Liver (tissue), 9 donors: ENCODE results near the gene GNB1. TPM values are rescaled to one million over a fixed set of nuclear protein-coding genes. Genes with fewer than 3 reads are reported as not detected.

Experiments used
- DNase-seq: peaks from one replicate; pipeline ENCODE4 v3.0.0-alpha.2; 2017; ENCODE audit warnings: low spot score
- H3K27ac ChIP-seq, 2 donors: one replicate each; pipeline ENCODE4 v1.7.0; 2013; ENCODE audit warnings: inconsistent platforms in 2 of 2, low read length in 2 of 2, control low read depth in 1 of 2, low read depth in 1 of 2, mild to moderate bottlenecking in 1 of 2
- H3K27me3 ChIP-seq, 4 donors: one replicate each; pipeline versions ENCODE4 v1.6.1 to v1.7.0; 2013; ENCODE audit warnings: low read length in 3 of 4, inconsistent platforms in 1 of 4, mild to moderate bottlenecking in 1 of 4, moderate library complexity in 1 of 4; ENCODE audit not compliant: control insufficient read depth in 4 of 4, insufficient read depth in 4 of 4
- H3K36me3 ChIP-seq, 4 donors: one replicate each; pipeline versions ENCODE4 v1.6.1 to v1.7.0; 2013; ENCODE audit warnings: low read length in 3 of 4, mild to moderate bottlenecking in 3 of 4, low read depth in 1 of 4, moderate library complexity in 1 of 4; ENCODE audit not compliant: control insufficient read depth in 4 of 4, insufficient read depth in 3 of 4
- H3K4me1 ChIP-seq, 4 donors: one replicate each; pipeline versions ENCODE4 v1.6.1 to v1.7.0; 2013; ENCODE audit warnings: low read length in 3 of 4, mild to moderate bottlenecking in 3 of 4, moderate library complexity in 1 of 4; ENCODE audit not compliant: control insufficient read depth in 4 of 4, insufficient read depth in 4 of 4
- H3K4me3 ChIP-seq, 3 donors: one replicate each; pipeline versions ENCODE4 v1.6.1 to v1.7.0; 2013; ENCODE audit warnings: low read length in 3 of 3, control low read depth in 1 of 3, low read depth in 1 of 3, mild to moderate bottlenecking in 1 of 3
- H3K9ac ChIP-seq, 2 donors: one replicate each; pipeline ENCODE4 v1.7.0; 2013; ENCODE audit warnings: low read length in 2 of 2, mild to moderate bottlenecking in 2 of 2, moderate library complexity in 2 of 2, control low read depth in 1 of 2, low read depth in 1 of 2
- H3K9me3 ChIP-seq, 4 donors: one replicate each; pipeline versions ENCODE4 v1.6.1 to v1.7.0; 2013; ENCODE audit warnings: low read length in 3 of 4; ENCODE audit not compliant: control insufficient read depth in 4 of 4
- EGR1 ChIP-seq, 2 donors: IDR thresholded peaks; 2 replicates each; pipeline ENCODE4 v1.6.1; 2016 to 2018; ENCODE audit warnings: antibody characterized with exemption in 2 of 2, low read depth in 2 of 2
- FOXA1 ChIP-seq: IDR thresholded peaks from 2 replicates; pipeline ENCODE4 v1.6.1; 2016; ENCODE audit warnings: antibody characterized with exemption
- GABPA ChIP-seq, 2 donors: IDR thresholded peaks in 1 of 2; conservative IDR thresholded peaks in 1 of 2; 2 replicates each; pipeline ENCODE4 v1.6.1; 2016; ENCODE audit warnings: antibody characterized with exemption in 2 of 2, mild to moderate bottlenecking in 1 of 2, moderate library complexity in 1 of 2
- HNF4A ChIP-seq, 2 donors: conservative IDR thresholded peaks; 2 replicates each; pipeline ENCODE4 v1.6.1; 2016; ENCODE audit warnings: antibody characterized with exemption in 2 of 2, mild to moderate bottlenecking in 2 of 2
- JUND ChIP-seq, 2 donors: IDR thresholded peaks; 2 replicates each; pipeline ENCODE4 v1.6.1; 2016; ENCODE audit warnings: antibody characterized with exemption in 2 of 2
- NR2F2 ChIP-seq: IDR thresholded peaks from 2 replicates; pipeline ENCODE4 v1.6.1; 2016; ENCODE audit warnings: antibody characterized with exemption
- RAD21 ChIP-seq, 2 donors: IDR thresholded peaks; 2 replicates each; pipeline ENCODE4 v1.6.1; 2016; ENCODE audit warnings: antibody characterized with exemption in 2 of 2, mild to moderate bottlenecking in 2 of 2
- RXRA ChIP-seq, 2 donors: IDR thresholded peaks; 2 replicates each; pipeline ENCODE4 v1.6.1; 2017 to 2018; ENCODE audit warnings: antibody characterized with exemption in 2 of 2, mild to moderate bottlenecking in 1 of 2
- SP1 ChIP-seq: IDR thresholded peaks from 2 replicates; pipeline ENCODE4 v1.6.1; 2018; ENCODE audit warnings: antibody characterized with exemption, mild to moderate bottlenecking
- TAF1 ChIP-seq: conservative IDR thresholded peaks from 2 replicates; pipeline ENCODE4 v1.6.1; 2016; ENCODE audit warnings: antibody characterized with exemption, mild to moderate bottlenecking
- YY1 ChIP-seq: IDR thresholded peaks from 2 replicates; pipeline ENCODE4 v1.6.1; 2016; ENCODE audit warnings: antibody characterized with exemption, mild to moderate bottlenecking
- WGBS: extraction: QIAGEN DNeasy Blood & Tissue Kit; methylation state at CpG from one replicate; pipeline ENCODE4 v1.1.7; 2013; 5-methylcytosine and 5-hydroxymethylcytosine counted together
- polyA plus RNA-seq, 2 donors: library from polyadenylated mRNA; stranded (reverse) in 1 of 2; unstranded in 1 of 2; fragments of 200-250 nt in 1 of 2; fragments of >200 nt in 1 of 2; fragmentation: Nextera tagmentation in 1 of 2; extraction: Ambion mirVana in 1 of 2; gene quantifications; one replicate each; pipeline versions ENCODE4 v1.2.1 to v1.2.3, GENCODE V29; 2013 to 2015
- total RNA-seq, 2 donors: library from RNA; depleted of rRNA; stranded (reverse); fragments of >200 nt; gene quantifications; one replicate each; pipeline ENCODE4 v1.2.3, GENCODE V29; 2014
- TF ChIP-seq, protein P1 (sequence below): fragments of 150-350 bp; IDR thresholded peaks from 2 replicates; pipeline ENCODE4 v1.5.1; 2017; ENCODE audit warnings: improper control_type of control experiment, low read depth, low read length; ENCODE audit not compliant: missing input control
- TF ChIP-seq, protein P2 (sequence below): IDR thresholded peaks from 2 replicates; pipeline ENCODE4 v1.6.1; 2016; ENCODE audit warnings: antibody characterized with exemption
- TF ChIP-seq, protein P3 (sequence below): IDR thresholded peaks from 2 replicates; pipeline ENCODE4 v1.6.1; 2016; ENCODE audit warnings: antibody characterized with exemption
- donor health status: healthy.
- donor health status: healthy.
- donor health status: healthy.
- donor health status: healthy.
- donor health status: healthy.

GNB1 gene
- total and polyA plus RNA-seq, 4 donors, result 22.3 to 68.5 (median 52.7) TPM

DNA sequence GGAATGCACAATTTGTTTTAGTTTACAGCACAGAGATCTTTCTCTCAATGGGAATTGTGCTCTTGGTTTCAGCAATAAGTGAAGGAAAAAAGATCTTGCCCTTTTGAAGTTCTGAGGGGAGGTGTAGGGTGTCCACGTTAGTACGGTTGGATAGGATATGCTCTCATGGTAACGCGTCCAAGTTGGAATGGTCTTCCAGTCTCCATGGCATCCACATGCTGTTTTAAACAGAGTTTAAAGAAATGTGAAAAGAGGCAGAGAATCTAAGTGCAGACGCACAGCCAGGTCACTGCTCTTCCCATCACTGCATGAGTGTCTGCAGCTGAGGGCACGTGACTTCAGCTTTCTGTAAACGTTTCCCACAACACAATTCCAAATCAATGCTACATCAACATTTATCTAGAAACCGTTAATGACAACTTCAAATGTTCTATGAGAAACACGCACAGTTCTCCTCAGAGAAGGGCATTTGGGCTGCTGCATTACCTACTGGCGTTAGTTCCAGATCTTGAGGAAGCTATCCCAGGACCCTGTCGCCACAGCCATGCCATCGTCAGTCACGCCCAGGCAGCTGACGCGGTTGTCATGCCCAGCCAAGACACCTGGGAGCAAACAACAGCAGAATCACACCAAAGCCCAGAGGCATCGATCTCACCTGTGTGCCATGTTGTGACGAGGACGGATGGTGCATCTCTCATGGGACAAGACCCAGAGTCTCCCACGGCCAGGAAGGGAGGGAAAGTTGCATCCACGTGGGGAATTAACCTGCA lies 103.9 kb downstream of the GNB1 start:
- 89% methylated on average over 20 of the region's 20 CpGs for WGBS
- Histone ChIP-seq H3K9me3 (no peaks in the 10 kb centered on the region), H3K9ac (no peak overlapping the region), H3K27ac (no peak overlapping the region), H3K36me3 (peaks cover 10 to 59% (median 41%) of the 10 kb centered on the region in 4 donors), H3K4me1 (peaks cover 4 to 16% (median 13%) of the 10 kb centered on the region in 4 donors), H3K27me3 (no peaks in the 10 kb centered on the region), H3K4me3 (no peak overlapping the region)
- no peak for DNase-seq
- TF ChIP-seq HNF4A (conservative IDR thresholded peaks at IDR 0.05) (no peak), RXRA (IDR thresholded peaks at IDR 0.05) (no peak), YY1 (no peak), TAF1 (no peak), JUND (IDR thresholded peaks at IDR 0.05) (no peak), EGR1 (IDR thresholded peaks at IDR 0.05; ENCODE audit: low read depth in 2 of 2) (no peak), GABPA (IDR thresholded peaks at IDR 0.05 in 1 of 2, conservative IDR thresholded peaks at IDR 0.05 in 1 of 2) (no peak), FOXA1 (no peak)
- TF ChIP-seq, protein P1, sequence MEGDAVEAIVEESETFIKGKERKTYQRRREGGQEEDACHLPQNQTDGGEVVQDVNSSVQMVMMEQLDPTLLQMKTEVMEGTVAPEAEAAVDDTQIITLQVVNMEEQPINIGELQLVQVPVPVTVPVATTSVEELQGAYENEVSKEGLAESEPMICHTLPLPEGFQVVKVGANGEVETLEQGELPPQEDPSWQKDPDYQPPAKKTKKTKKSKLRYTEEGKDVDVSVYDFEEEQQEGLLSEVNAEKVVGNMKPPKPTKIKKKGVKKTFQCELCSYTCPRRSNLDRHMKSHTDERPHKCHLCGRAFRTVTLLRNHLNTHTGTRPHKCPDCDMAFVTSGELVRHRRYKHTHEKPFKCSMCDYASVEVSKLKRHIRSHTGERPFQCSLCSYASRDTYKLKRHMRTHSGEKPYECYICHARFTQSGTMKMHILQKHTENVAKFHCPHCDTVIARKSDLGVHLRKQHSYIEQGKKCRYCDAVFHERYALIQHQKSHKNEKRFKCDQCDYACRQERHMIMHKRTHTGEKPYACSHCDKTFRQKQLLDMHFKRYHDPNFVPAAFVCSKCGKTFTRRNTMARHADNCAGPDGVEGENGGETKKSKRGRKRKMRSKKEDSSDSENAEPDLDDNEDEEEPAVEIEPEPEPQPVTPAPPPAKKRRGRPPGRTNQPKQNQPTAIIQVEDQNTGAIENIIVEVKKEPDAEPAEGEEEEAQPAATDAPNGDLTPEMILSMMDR, result no peak
- TF ChIP-seq, protein P2, sequence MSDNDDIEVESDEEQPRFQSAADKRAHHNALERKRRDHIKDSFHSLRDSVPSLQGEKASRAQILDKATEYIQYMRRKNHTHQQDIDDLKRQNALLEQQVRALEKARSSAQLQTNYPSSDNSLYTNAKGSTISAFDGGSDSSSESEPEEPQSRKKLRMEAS, result no peak
- TF ChIP-seq, protein P3, sequence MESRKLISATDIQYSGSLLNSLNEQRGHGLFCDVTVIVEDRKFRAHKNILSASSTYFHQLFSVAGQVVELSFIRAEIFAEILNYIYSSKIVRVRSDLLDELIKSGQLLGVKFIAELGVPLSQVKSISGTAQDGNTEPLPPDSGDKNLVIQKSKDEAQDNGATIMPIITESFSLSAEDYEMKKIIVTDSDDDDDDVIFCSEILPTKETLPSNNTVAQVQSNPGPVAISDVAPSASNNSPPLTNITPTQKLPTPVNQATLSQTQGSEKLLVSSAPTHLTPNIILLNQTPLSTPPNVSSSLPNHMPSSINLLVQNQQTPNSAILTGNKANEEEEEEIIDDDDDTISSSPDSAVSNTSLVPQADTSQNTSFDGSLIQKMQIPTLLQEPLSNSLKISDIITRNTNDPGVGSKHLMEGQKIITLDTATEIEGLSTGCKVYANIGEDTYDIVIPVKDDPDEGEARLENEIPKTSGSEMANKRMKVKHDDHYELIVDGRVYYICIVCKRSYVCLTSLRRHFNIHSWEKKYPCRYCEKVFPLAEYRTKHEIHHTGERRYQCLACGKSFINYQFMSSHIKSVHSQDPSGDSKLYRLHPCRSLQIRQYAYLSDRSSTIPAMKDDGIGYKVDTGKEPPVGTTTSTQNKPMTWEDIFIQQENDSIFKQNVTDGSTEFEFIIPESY, result no peak

DNA sequence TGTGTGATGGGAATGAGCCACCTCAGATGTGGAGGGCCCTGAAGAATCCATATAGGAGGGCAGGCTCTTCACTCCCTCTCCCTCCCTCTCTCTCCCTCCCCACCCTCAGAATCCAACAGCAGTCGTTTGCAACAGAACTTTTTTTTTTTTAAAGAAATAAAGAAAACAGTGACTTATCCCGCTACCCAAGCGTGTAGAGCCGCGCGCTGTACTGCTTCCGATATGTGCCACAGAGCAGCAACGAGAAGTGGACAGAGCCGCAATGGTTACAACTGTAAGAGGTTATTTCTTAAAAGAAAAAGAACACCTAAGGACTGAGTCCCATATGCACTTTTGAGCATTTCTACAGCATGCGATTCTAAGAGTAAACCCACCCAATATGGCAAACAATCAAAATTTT lies 105.2 kb downstream of the GNB1 start:
- H3K36me3 ChIP-seq, result peaks cover 9 to 54% (median 39%) of the 10 kb centered on the region in 4 donors
- TF ChIP-seq SP1, result no peak
- TF ChIP-seq RXRA (IDR thresholded peaks at IDR 0.05), result no peak
- TF ChIP-seq, protein P1, result no peak
- TF ChIP-seq GABPA (IDR thresholded peaks at IDR 0.05 in 1 of 2, conservative IDR thresholded peaks at IDR 0.05 in 1 of 2), result no peak
- TF ChIP-seq EGR1 (IDR thresholded peaks at IDR 0.05; ENCODE audit: low read depth in 2 of 2), result no peak
- TF ChIP-seq YY1, result no peak
- no peak for TF ChIP-seq RAD21 (IDR thresholded peaks at IDR 0.05)
- TF ChIP-seq, protein P2, result no peak
- no peak for TF ChIP-seq NR2F2
- no peak overlapping the region for H3K4me3 ChIP-seq
- no peaks in the 10 kb centered on the region for H3K27me3 ChIP-seq
- 91% methylated on average over 10 of the region's 10 CpGs for WGBS
- H3K4me1 ChIP-seq, result peaks cover 6 to 25% (median 14%) of the 10 kb centered on the region in 4 donors
- no peak overlapping the region for H3K27ac ChIP-seq
- H3K9me3 ChIP-seq, result no peaks in the 10 kb centered on the region
- no peak for DNase-seq
- no peak overlapping the region for H3K9ac ChIP-seq
